ENCODE measurements around the gene FBXO34.

The FBXO34 gene

GRCh38 chr14:55383541-55384140, 112.4 kb downstream of the FBXO34 start:
- no peak for DNase-seq (ENCODE audit: low spot score)

- no peak for DNase-seq (ENCODE audit: low spot score)
Measured at GRCh38 chr14:55384536-55384935, 113.3 kb downstream of the FBXO34 start.

DNA sequence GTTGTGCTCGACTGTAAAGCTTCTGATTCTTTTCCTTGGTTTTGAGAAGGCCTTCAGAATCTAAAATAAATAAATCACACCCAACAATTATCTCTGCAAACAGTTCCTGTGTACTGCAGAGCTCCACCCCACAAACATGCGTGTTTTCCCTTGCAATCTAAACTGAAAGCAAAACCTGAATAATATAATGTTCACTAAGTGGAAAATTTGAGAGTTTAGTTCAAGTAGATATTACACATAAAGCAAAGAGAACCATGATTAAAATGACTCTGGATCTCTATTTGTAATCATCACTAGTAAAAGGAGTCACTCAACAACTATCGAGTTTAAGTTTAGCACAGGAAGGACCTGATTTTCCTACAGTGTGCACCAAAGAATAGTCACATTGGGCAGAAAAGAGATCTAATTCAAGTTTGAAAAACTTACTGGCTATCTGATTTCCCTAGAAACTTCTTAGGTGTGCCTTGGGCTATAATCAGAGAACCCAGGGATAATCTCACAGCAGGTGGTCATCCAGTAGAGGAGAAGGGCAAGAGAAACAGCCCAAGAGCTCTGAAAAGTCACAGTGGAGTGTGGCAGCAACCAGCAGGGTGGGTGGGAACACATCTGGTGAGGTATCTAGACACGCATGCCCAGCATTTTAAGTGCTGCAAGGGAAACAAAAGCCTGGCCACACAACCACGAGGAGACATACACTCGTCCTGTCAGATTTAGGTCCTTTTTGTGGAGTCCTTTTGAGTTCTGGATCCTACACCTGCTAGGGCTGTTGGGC, 115.0 kb downstream of the FBXO34 start:
- DNase-seq (ENCODE audit: low spot score): no peak

DNA sequence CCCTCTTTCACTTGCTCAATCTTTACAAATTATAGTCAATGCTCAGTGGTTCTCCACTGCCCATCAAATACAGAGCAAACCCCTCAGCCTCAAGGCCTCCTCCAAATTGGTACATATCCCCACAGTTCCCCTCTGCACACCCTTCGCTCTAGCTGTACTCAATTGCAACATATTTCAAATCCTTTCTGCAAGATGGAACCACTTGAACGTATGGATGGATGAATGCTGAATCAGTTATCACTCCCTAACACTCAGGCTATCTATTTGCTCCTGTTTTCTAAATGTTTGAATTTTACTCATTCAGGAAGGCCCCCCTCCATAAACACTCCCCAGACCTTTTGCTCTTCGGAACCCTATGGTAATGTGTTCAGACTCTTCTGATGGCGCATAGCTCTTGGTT, 115.9 kb downstream of the FBXO34 start:
- no peak for DNase-seq (ENCODE audit: low spot score)

- no peak for DNase-seq (ENCODE audit: low spot score)
Measured at GRCh38 chr14:55388160-55388559, 116.9 kb downstream of the FBXO34 start.

- DNase-seq (ENCODE audit: low spot score): no peak
Measured at GRCh38 chr14:55389330-55389729, 118.1 kb downstream of the FBXO34 start.

GRCh38 chr14:55398679-55399078, 127.5 kb downstream of the FBXO34 start:
- DNase-seq (ENCODE audit: low spot score): peak; percentile 98

DNA sequence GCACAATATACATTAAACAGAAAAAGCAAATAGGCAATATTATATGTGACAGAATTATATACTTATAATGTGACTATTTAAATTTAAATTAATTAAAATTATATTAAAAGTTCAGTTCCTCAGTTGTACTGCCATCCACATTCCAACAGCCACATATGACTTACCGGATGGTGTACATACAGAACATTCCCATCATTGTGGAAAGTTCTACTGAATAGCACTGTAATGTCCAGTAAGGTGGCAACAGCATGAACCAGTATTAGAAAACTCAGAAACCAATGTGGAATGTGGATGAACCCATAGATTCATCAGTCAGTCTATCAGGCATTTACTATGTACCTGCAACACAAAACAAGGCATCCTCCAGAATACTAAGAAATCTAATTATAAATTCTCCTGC, 128.0 kb downstream of the FBXO34 start:
- DNase-seq (ENCODE audit: low spot score): no peak

- DNase-seq (ENCODE audit: low spot score): peak; percentile 27
Measured at GRCh38 chr14:55399852-55400251, 128.6 kb downstream of the FBXO34 start.

DNA sequence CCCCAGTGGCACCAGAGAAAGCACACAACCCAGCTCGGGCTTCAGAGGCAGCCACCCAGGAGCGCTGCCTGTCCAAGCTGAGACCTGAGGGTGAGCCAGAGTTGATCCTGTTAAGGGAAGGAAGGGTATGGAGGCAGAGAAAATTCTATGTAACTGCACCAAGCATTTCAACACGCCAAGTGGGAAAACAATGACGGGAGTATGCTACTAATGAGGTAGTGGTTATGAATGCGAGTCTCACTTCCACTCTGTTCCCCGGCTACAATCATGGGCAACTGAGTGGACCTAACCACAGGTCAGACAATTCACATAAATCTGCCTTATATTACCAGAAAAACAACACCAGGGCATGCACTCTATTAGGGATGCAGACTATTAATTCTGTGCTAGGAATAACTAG, 130.5 kb downstream of the FBXO34 start:
- DNase-seq (ENCODE audit: low spot score): no peak
